Chondrocyte (in vitro differentiated cells): Measurements from ENCODE around the gene LRP2. TPM values are rescaled to one million over a fixed set of nuclear protein-coding genes. Genes with fewer than 3 reads are reported as not detected.

Experiments
- DNase-seq: peaks from one replicate; pipeline ENCODE4 v3.0.0; 2021; ENCODE audit warnings: mixed read lengths, low spot score
- H3K27ac Mint-ChIP-seq: one replicate; pipeline ENCODE4 v1.8.0; 2021; ENCODE audit warnings: mild to moderate bottlenecking, moderate library complexity, mixed read lengths; ENCODE audit not compliant: unreplicated experiment
- H3K27me3 Mint-ChIP-seq: 2 replicates; pipeline ENCODE4 v1.8.0; 2021; ENCODE audit warnings: low read depth, mixed read lengths
- H3K36me3 Mint-ChIP-seq: 2 replicates; pipeline ENCODE4 v1.8.0; 2021; ENCODE audit warnings: low read depth, mixed read lengths
- H3K4me1 Mint-ChIP-seq: 2 replicates; pipeline ENCODE4 v1.8.0; 2021; ENCODE audit warnings: low read depth, mild to moderate bottlenecking, mixed read lengths
- H3K4me3 Mint-ChIP-seq: one replicate; pipeline ENCODE4 v1.8.0; 2021; ENCODE audit warnings: mild to moderate bottlenecking, moderate library complexity, mixed read lengths; ENCODE audit not compliant: unreplicated experiment
- H3K9me3 Mint-ChIP-seq: 2 replicates; pipeline ENCODE4 v1.8.0; 2021; ENCODE audit warnings: low read depth, mixed read lengths
- total RNA-seq: library from RNA; stranded (reverse); gene quantifications from 3 replicates; pipeline ENCODE4 v1.2.1, GENCODE V29; 2021
- TF ChIP-seq, protein P1 (sequence below): fragments of 200-600 bp; sonication (generic); IDR thresholded peaks from 2 replicates; pipeline ENCODE4 v1.5.0; 2021; ENCODE audit warnings: antibody characterized with exemption, mild to moderate bottlenecking, moderate library complexity

The LRP2 gene
- total RNA-seq, 1 donor from 2014 or later = not detected

DNA sequence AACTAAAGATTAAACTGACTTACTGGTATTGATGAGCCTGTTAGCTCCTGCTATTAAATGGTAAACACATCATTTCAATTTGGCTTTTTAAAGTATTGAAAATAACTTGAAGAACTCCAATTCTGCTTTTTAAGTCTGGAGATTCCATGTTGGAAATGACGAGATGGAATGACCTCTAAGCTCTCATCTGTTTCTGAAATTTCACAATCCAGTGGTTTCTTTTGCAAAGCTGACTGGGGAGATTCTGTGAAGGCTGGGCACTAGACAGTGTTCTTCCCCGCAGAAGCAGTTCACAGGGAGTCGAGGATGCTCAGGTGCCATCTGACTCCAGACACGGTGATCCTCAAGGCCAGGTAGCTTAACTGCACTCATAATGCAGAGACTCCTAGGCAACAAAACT, 248.3 kb downstream of the LRP2 start:
- peaks cover 10% of the 10 kb centered on the region for H3K27me3 Mint-ChIP-seq
- no peak for DNase-seq
- H3K36me3 Mint-ChIP-seq = no peaks in the 10 kb centered on the region
- H3K4me1 Mint-ChIP-seq = peaks cover 9% of the 10 kb centered on the region
- no peak overlapping the region for H3K27ac Mint-ChIP-seq
- TF ChIP-seq, protein P1, sequence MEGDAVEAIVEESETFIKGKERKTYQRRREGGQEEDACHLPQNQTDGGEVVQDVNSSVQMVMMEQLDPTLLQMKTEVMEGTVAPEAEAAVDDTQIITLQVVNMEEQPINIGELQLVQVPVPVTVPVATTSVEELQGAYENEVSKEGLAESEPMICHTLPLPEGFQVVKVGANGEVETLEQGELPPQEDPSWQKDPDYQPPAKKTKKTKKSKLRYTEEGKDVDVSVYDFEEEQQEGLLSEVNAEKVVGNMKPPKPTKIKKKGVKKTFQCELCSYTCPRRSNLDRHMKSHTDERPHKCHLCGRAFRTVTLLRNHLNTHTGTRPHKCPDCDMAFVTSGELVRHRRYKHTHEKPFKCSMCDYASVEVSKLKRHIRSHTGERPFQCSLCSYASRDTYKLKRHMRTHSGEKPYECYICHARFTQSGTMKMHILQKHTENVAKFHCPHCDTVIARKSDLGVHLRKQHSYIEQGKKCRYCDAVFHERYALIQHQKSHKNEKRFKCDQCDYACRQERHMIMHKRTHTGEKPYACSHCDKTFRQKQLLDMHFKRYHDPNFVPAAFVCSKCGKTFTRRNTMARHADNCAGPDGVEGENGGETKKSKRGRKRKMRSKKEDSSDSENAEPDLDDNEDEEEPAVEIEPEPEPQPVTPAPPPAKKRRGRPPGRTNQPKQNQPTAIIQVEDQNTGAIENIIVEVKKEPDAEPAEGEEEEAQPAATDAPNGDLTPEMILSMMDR = no peak
- no peak overlapping the region for H3K4me3 Mint-ChIP-seq
- no peaks in the 10 kb centered on the region for H3K9me3 Mint-ChIP-seq

DNA sequence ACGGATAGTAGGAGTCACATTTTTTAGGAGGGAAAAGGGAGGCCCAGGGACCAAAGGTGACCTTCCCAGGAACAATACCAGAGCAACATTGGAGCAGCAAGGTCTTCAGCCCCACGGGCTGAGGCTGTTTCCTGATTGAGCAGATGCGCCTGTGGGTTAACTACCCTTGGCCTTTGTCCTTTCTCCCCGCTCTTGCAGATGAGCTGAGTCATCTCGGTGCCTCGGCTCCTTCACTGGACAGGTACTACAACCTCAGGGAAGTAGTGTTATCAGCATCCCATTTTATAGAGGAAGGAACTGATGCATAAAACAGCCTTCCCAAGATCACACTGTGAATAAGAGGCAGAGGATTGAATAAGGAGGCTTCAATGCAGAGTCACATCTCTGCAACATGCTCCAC, 249.5 kb downstream of the LRP2 start:
- Mint-ChIP-seq H3K27ac (no peak overlapping the region), H3K9me3 (no peaks in the 10 kb centered on the region), H3K4me3 (no peak overlapping the region), H3K27me3 (peaks cover 13% of the 10 kb centered on the region), H3K36me3 (no peaks in the 10 kb centered on the region), H3K4me1 (peaks cover 5% of the 10 kb centered on the region)
- no peak for DNase-seq
- TF ChIP-seq, protein P1 = no peak

DNA sequence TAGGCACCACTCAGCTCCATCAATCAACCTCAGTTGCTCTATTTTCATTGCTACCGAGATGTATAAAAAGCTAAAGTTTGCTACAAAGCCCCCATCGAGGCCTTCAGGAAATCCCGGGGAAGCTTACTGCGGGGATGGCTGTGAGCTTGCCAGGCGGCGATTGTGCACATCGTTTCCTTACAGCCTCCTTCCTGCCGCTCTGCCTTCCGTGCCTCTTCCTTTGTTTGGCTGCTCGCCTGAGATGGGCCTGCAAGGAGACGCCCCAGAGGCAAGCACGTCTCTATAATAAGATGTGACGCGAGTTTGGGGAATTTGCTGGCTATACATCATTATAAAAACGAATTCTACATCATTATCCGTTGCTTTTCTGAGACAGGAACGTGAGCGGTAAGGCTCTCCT, 251.4 kb downstream of the LRP2 start:
- no peaks in the 10 kb centered on the region for H3K9me3 Mint-ChIP-seq
- TF ChIP-seq, protein P1 = no peak
- H3K27me3 Mint-ChIP-seq = peaks cover 13% of the 10 kb centered on the region
- H3K36me3 Mint-ChIP-seq = no peaks in the 10 kb centered on the region
- no peaks in the 10 kb centered on the region for H3K4me1 Mint-ChIP-seq
- H3K4me3 Mint-ChIP-seq = no peak overlapping the region
- no peak overlapping the region for H3K27ac Mint-ChIP-seq
- no peak for DNase-seq

DNA sequence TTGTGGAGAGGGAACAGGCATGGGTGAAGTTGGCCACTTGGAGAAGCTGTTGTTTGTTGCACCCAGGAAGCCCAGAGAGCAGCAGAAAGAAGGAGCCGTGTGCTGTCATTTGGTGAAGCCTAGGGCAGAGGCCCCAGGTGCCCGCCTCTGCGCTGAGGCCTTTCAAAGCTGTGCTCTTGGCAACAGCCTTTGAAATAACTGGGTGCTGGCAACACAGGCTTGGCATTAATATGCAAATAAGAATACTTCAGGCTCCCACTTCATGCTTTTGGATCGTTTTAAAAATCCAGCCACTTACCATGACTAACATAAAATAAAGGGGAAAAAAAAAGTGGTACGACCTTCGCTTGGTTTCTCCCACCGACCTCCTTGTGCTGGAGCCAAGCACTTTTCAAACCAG, 251.9 kb downstream of the LRP2 start:
- H3K9me3 Mint-ChIP-seq = no peaks in the 10 kb centered on the region
- TF ChIP-seq, protein P1 = no peak
- DNase-seq = no peak
- no peak overlapping the region for H3K4me3 Mint-ChIP-seq
- no peak overlapping the region for H3K27ac Mint-ChIP-seq
- H3K36me3 Mint-ChIP-seq = no peaks in the 10 kb centered on the region
- H3K4me1 Mint-ChIP-seq = no peaks in the 10 kb centered on the region
- H3K27me3 Mint-ChIP-seq = peaks cover 13% of the 10 kb centered on the region

DNA sequence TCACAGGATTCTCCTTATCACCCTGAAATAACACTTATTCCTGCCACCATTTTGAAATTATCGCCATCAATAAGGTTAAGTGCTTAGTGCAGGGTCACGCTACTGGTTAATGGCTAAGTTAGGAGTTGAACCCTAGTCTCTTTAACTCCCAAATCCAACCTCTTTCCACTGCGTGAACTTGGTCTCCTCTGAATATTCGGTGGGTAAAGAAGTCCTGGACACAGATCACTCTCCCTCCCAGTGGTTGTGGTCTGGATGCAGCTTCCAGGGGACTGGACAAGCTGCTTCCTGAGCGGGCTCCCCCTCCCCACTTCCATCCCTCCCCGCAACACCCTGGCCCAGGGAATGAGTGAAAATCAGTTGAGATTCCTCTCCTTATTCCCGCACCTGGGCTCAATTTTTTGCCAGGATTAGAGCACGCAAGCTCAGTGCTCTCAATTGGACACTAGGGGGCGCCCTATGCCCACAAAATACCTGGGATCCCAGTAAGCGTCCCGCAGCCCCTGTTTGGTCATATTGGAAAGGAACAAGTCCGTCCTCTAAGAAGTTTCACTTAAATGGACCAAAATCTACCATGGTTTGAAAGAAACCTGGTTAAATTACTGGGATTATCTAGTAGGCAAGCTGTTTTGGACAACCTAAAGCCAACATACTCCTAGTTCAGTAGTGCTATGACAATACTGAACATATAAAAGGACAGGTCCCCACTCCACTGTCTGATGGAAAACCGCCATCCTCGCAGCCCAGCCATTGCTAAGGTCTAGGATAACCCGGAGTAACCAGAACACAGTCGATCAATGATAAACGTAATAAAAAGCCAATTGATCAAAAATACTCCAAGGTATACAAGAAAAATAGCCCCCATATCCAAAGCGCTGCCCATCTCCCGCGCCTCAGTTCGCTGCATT, 252.6 kb downstream of the LRP2 start:
- Mint-ChIP-seq H3K4me3 (no peak overlapping the region), H3K27me3 (peaks cover 13% of the 10 kb centered on the region), H3K36me3 (no peaks in the 10 kb centered on the region), H3K27ac (no peak overlapping the region), H3K4me1 (no peaks in the 10 kb centered on the region), H3K9me3 (no peaks in the 10 kb centered on the region)
- TF ChIP-seq, protein P1 = peak; percentile 95
- no peak for DNase-seq
